A549 (cell line): ENCODE measurements around the gene CERS6. TPM values are rescaled to one million over a fixed set of nuclear protein-coding genes. Genes with fewer than 3 reads are reported as not detected.

Experiments used
- ATAC-seq, 2 experiments: fragments of 200-7000 bp in 1 of 2; fragments of >200 bp in 1 of 2; cut with Nextera tagmentation in 1 of 2; cut with Tn5 transposase in 1 of 2; 3 replicates each; pipeline versions ENCODE4 v1.8.0 to v1.9.1; 2018 to 2020; ENCODE audit warnings: mild to moderate bottlenecking in 1 of 2, moderate library complexity in 1 of 2
- CTCF ChIA-PET: fragments of 300-600 bp; sonication (Branson Sonifier 250); formaldehyde crosslinking; extraction: SDS; loops from one replicate; lab custom pipeline; 2021; ENCODE audit warnings: antibody characterized with exemption, inconsistent platforms; lab: Yijun Ruan, JAX
- POLR2A ChIA-PET: fragments of 350-600 bp; formaldehyde crosslinking; extraction: SDS; loops from one replicate; lab custom pipeline; 2021; ENCODE audit warnings: antibody characterized with exemption, inconsistent platforms; lab: Yijun Ruan, JAX
- DNase-seq, 2 experiments: peaks; one replicate each; pipeline versions ENCODE4 v3.0.0 to v3.0.0-alpha.2; 2011 to 2016; ENCODE audit warnings: low read depth in 1 of 2, low spot score in 1 of 2
- FAIRE-seq: peaks from 2 replicates; lab custom pipeline; 2011; peaks lifted over from hg19 to GRCh38; lab: Jason Lieb, UNC
- H3K27ac ChIP-seq, 2 experiments: fragments of >200 bp; sonication (Bioruptor Twin); formaldehyde crosslinking; 3 replicates each; pipeline ENCODE4 v1.5.1; 2016 to 2017
- H3K4me1 ChIP-seq: fragments of >200 bp; sonication (Bioruptor Twin); formaldehyde crosslinking; 3 replicates; pipeline ENCODE4 v1.6.1; 2016
- H3K4me2 ChIP-seq: fragments of >200 bp; sonication (Bioruptor Twin); formaldehyde crosslinking; 3 replicates; pipeline ENCODE4 v1.6.1; 2016
- H3K4me3 ChIP-seq: fragments of >200 bp; sonication (Bioruptor Twin); formaldehyde crosslinking; 3 replicates; pipeline ENCODE4 v1.5.1; 2016
- H3K9me3 ChIP-seq: fragments of >200 bp; sonication (Bioruptor Twin); formaldehyde crosslinking; 3 replicates; pipeline ENCODE4 v1.6.1; 2016
- CBX2 ChIP-seq: fragments of 200-600 bp; sonication (generic); IDR thresholded peaks from 2 replicates; pipeline ENCODE4 v1.6.1; 2016; ENCODE audit warnings: low read depth, mild to moderate bottlenecking, borderline replicate concordance
- CHD4 ChIP-seq: fragments of 200-600 bp; sonication (generic); IDR thresholded peaks from 2 replicates; pipeline ENCODE4 v1.6.1; 2016; ENCODE audit warnings: antibody characterized with exemption, mild to moderate bottlenecking, borderline replicate concordance
- E2F6 ChIP-seq: IDR thresholded peaks from 2 replicates; pipeline ENCODE4 v1.6.1; 2012; ENCODE audit warnings: low read depth, borderline replicate concordance
- EHMT2 ChIP-seq: fragments of 200-600 bp; sonication (generic); IDR thresholded peaks from 2 replicates; pipeline ENCODE4 v1.6.1; 2016; ENCODE audit warnings: antibody characterized with exemption, low read depth, mild to moderate bottlenecking, moderate library complexity
- ELK1 ChIP-seq: fragments of 150-350 bp; IDR thresholded peaks from 2 replicates; pipeline ENCODE4 v1.6.1; 2014; ENCODE audit warnings: low read depth, mild to moderate bottlenecking, low read length
- EP300 ChIP-seq, 2 experiments: fragments of >200 bp; sonication (Bioruptor Twin); formaldehyde crosslinking; IDR thresholded peaks; 2 replicates in 1 of 2; 3 replicates in 1 of 2; pipeline ENCODE4 v1.6.1; 2016 to 2017
- FOSB ChIP-seq: fragments of 250-450 bp; sonication (Bioruptor Pico); IDR thresholded peaks from 2 replicates; pipeline ENCODE4 v1.5.0; 2020; ENCODE audit warnings: mild to moderate bottlenecking, moderate library complexity
- FOSL2 ChIP-seq, 2 experiments: fragments of 450-650 bp in 1 of 2; fragments of >200 bp in 1 of 2; sonication (Bioruptor Twin) in 1 of 2; formaldehyde crosslinking; IDR thresholded peaks; 2 replicates each; pipeline versions ENCODE4 v1.5.0 to v1.6.1; 2016 to 2020; ENCODE audit warnings: mild to moderate bottlenecking in 1 of 2, moderate library complexity in 1 of 2
- FOXS1 ChIP-seq: fragments of 250-450 bp; sonication (Bioruptor Pico); IDR thresholded peaks from 2 replicates; pipeline ENCODE4 v1.5.0; 2020; ENCODE audit warnings: mild to moderate bottlenecking, moderate library complexity
- GATA3 ChIP-seq: IDR thresholded peaks from 2 replicates; pipeline ENCODE4 v1.6.1; 2012; ENCODE audit warnings: borderline replicate concordance
- HOXA7 ChIP-seq: fragments of 250-450 bp; sonication (Bioruptor Pico); IDR thresholded peaks from 2 replicates; pipeline ENCODE4 v1.5.0; 2020; ENCODE audit warnings: mild to moderate bottlenecking, moderate library complexity
- HOXB13 ChIP-seq: fragments of 250-450 bp; sonication (Bioruptor Pico); IDR thresholded peaks from 2 replicates; pipeline ENCODE4 v1.5.0; 2020; ENCODE audit warnings: low read depth, mild to moderate bottlenecking, moderate library complexity
- HOXB5 ChIP-seq: fragments of 250-450 bp; sonication (Bioruptor Pico); IDR thresholded peaks from 2 replicates; pipeline ENCODE4 v1.5.0; 2020; ENCODE audit warnings: mild to moderate bottlenecking, moderate library complexity
- JUNB ChIP-seq: fragments of >200 bp; sonication (Bioruptor Twin); formaldehyde crosslinking; IDR thresholded peaks from 2 replicates; pipeline ENCODE4 v1.6.1; 2016
- KDM1A ChIP-seq: fragments of 200-600 bp; sonication (generic); IDR thresholded peaks from 2 replicates; pipeline ENCODE4 v1.6.1; 2016; ENCODE audit warnings: low read depth, mild to moderate bottlenecking
- KDM5A ChIP-seq: fragments of 200-600 bp; sonication (generic); IDR thresholded peaks from 2 replicates; pipeline ENCODE4 v1.6.1; 2016; ENCODE audit warnings: antibody characterized with exemption, mild to moderate bottlenecking
- NPAS2 ChIP-seq: fragments of 250-450 bp; sonication (Bioruptor Pico); IDR thresholded peaks from 2 replicates; pipeline ENCODE4 v1.8.0; 2022; ENCODE audit warnings: mild to moderate bottlenecking, moderate library complexity, borderline replicate concordance
- NR3C1 ChIP-seq: fragments of >200 bp; sonication (Bioruptor Twin); formaldehyde crosslinking; IDR thresholded peaks from 3 replicates; pipeline ENCODE4 v1.6.1; 2017
- POLR2A ChIP-seq: IDR thresholded peaks from 2 replicates; pipeline ENCODE4 v1.6.1; 2012; ENCODE audit warnings: mild to moderate bottlenecking, low read length
- POLR2AphosphoS2 ChIP-seq: conservative IDR thresholded peaks from 2 replicates; pipeline ENCODE4 v1.6.1; 2012; ENCODE audit warnings: low read length, improper control_type of control experiment, inconsistent platforms
- RAD21 ChIP-seq, 2 experiments: fragments of >200 bp in 1 of 2; sonication (Bioruptor Twin) in 1 of 2; formaldehyde crosslinking in 1 of 2; IDR thresholded peaks in 1 of 2; conservative IDR thresholded peaks in 1 of 2; 2 replicates in 1 of 2; 3 replicates in 1 of 2; pipeline ENCODE4 v1.6.1; 2012 to 2018; ENCODE audit warnings: inconsistent platforms in 1 of 2
- RARB ChIP-seq: fragments of 250-450 bp; sonication (Bioruptor Pico); IDR thresholded peaks from 2 replicates; pipeline ENCODE4 v1.8.0; 2021; ENCODE audit warnings: mild to moderate bottlenecking, moderate library complexity
- TP53 ChIP-seq: fragments of 250-450 bp; sonication (Bioruptor Pico); IDR thresholded peaks from 2 replicates; pipeline ENCODE4 v1.5.0; 2021; ENCODE audit warnings: mild to moderate bottlenecking, moderate library complexity
- ZSCAN20 ChIP-seq: fragments of 250-450 bp; sonication (Bioruptor Pico); IDR thresholded peaks from 2 replicates; pipeline ENCODE4 v1.8.0; 2022; ENCODE audit warnings: mild to moderate bottlenecking, moderate library complexity
- WGBS: methylation state at CpG from one replicate; pipeline ENCODE4 v1.1.6; 2017; ENCODE audit errors: missing lambda C conversion rate; 5-methylcytosine and 5-hydroxymethylcytosine counted together
- polyA plus RNA-seq, 4 experiments: library from polyadenylated mRNA; depleted of rRNA in 3 of 4; stranded (reverse); fragments of >200 nt; fragmentation: RNase III in 1 of 4; extraction: RNeasy Plus Mini Kit Qiagen cat#74134 plus additional on column Dnase treatment in 1 of 4; gene quantifications; 2 replicates in 3 of 4; 3 replicates in 1 of 4; pipeline ENCODE4 v1.2.3, GENCODE V29; 2011 to 2017
- TF ChIP-seq, protein P1 (sequence below): fragments of >200 bp; sonication (Bioruptor Twin); formaldehyde crosslinking; IDR thresholded peaks from 2 replicates; pipeline ENCODE4 v1.6.1; 2016
- TF ChIP-seq, protein P2 (sequence below): fragments of >200 bp; sonication (Bioruptor Twin); formaldehyde crosslinking; IDR thresholded peaks from 3 replicates; pipeline ENCODE4 v1.5.1; 2016
- TF ChIP-seq, protein P3 (sequence below): fragments of 250-450 bp; sonication (Bioruptor Pico); IDR thresholded peaks from 2 replicates; pipeline ENCODE4 v1.5.0; 2021; ENCODE audit warnings: mild to moderate bottlenecking, moderate library complexity, borderline replicate concordance

Gene CERS6
- polyA plus RNA-seq, 2 of the 4 experiments (the other 2 are of a cell fraction), result 12.0 to 16.9 TPM

DNA sequence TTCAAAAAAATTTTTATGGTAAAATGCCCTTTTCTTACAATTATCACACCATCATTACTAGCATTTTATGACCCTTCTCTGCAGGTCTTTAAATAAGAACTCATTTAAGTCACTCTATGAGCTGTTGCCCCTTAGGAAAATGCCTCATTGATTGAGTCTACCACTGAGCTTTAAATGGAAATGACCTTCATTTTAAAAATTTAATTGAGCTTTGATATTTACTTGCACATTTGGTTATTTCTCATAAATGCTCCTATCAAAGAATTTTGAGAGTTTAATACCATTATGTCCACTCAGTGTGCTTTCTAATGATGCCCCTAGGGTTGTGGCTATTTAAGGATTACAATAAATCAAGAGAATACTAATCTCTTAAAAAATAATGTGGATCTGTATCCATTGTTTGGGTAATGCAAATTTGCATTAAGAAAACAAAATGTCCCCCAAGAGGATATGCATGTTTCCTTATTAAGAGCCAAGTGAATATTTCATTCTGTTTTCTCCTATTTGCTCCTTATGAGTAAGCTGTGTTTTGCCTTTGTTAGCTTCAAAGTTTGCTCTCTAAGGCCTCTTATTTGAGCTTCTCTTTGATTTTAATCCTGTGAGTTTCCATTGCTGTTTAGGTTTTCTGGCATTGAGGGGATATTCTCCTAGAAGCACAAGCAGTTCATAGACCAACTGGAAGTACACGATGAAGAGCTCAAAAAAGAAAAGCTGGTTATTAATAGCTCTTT is 69.8 kb downstream of the CERS6 start:
- WGBS, result 85% methylated on average over 1 of the region's 1 CpG
- H3K9me3 ChIP-seq, result no peaks in the 10 kb centered on the region
- no peak overlapping the region for H3K4me2 ChIP-seq
- CTCF ChIA-PET, result interaction anchor here (1.0 to 1.9 kb wide), 3 partner anchors 9 to 233 kb away, joined by 3 to 7 read pairs (median 3); no protein-coding TSS in a partner anchor
- DNase-seq, result no peak
- no peak overlapping the region for H3K4me3 ChIP-seq
- TF ChIP-seq NPAS2 (no peak), KDM5A (no peak), NR3C1 (no peak), POLR2A (no peak), JUNB (no peak), EP300 (IDR thresholded peaks at IDR 0.05) (no peak), EHMT2 (no peak), HOXB5 (no peak), FOSL2 (IDR thresholded peaks at IDR 0.05) (no peak), FOSL2 (CRISPR knock-in tag; IDR thresholded peaks at IDR 0.05) (no peak), HOXA7 (no peak), POLR2AphosphoS2 (no peak), GATA3 (no peak)
- TF ChIP-seq, protein P1, sequence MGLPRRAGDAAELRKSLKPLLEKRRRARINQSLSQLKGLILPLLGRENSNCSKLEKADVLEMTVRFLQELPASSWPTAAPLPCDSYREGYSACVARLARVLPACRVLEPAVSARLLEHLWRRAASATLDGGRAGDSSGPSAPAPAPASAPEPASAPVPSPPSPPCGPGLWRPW, result no peak
- TF ChIP-seq, all 56 proteins: peak for 0
- POLR2A ChIA-PET, result no interaction called here
- no peak for FAIRE-seq
- ATAC-seq, result no peak
- H3K27ac ChIP-seq, result no peak overlapping the region
- H3K4me1 ChIP-seq, result peaks cover 46% of the 10 kb centered on the region

DNA sequence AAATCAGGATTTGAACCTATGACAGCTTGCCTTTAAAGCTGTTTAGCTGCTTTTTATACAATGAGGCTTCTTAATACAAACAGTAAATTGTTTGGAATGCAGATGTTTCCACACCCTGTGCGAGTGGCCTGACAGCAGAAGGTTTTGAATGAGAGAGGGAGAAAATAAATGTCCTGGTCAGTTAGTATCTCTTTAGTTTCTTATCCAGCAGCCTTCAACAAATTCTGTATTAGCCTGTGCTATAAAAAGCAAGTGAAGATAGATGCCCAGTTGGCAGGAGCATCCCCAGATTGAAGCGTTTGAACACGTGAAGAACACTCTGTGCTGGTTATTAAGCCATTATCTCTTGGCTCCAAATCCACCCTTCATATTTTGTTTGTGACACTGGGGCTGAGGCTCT is 70.6 kb downstream of the CERS6 start:
- Histone ChIP-seq H3K4me3 (no peak overlapping the region), H3K4me2 (no peak overlapping the region), H3K4me1 (peaks cover 44% of the 10 kb centered on the region; the same call in 2 of the 3 replicates), H3K9me3 (no peaks in the 10 kb centered on the region), H3K27ac (no peak overlapping the region)
- TF ChIP-seq FOSL2 (IDR thresholded peaks at IDR 0.05) (no peak), FOSL2 (CRISPR knock-in tag; IDR thresholded peaks at IDR 0.05) (no peak), TP53 (CRISPR knock-in tag) (no peak), FOXS1 (CRISPR knock-in tag) (no peak), EHMT2 (no peak), ELK1 (no peak), RAD21 (conservative IDR thresholded peaks at IDR 0.05 in 1 of 2, IDR thresholded peaks at IDR 0.05 in 1 of 2) (no peak), E2F6 (no peak), CHD4 (no peak), RARB (CRISPR knock-in tag) (no peak), GATA3 (no peak), KDM1A (no peak), HOXB13 (CRISPR knock-in tag) (no peak), ZSCAN20 (no peak), JUNB (no peak), CBX2 (no peak), FOSB (no peak)
- TF ChIP-seq, protein P2, sequence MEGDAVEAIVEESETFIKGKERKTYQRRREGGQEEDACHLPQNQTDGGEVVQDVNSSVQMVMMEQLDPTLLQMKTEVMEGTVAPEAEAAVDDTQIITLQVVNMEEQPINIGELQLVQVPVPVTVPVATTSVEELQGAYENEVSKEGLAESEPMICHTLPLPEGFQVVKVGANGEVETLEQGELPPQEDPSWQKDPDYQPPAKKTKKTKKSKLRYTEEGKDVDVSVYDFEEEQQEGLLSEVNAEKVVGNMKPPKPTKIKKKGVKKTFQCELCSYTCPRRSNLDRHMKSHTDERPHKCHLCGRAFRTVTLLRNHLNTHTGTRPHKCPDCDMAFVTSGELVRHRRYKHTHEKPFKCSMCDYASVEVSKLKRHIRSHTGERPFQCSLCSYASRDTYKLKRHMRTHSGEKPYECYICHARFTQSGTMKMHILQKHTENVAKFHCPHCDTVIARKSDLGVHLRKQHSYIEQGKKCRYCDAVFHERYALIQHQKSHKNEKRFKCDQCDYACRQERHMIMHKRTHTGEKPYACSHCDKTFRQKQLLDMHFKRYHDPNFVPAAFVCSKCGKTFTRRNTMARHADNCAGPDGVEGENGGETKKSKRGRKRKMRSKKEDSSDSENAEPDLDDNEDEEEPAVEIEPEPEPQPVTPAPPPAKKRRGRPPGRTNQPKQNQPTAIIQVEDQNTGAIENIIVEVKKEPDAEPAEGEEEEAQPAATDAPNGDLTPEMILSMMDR, result no peak
- TF ChIP-seq, protein P3, sequence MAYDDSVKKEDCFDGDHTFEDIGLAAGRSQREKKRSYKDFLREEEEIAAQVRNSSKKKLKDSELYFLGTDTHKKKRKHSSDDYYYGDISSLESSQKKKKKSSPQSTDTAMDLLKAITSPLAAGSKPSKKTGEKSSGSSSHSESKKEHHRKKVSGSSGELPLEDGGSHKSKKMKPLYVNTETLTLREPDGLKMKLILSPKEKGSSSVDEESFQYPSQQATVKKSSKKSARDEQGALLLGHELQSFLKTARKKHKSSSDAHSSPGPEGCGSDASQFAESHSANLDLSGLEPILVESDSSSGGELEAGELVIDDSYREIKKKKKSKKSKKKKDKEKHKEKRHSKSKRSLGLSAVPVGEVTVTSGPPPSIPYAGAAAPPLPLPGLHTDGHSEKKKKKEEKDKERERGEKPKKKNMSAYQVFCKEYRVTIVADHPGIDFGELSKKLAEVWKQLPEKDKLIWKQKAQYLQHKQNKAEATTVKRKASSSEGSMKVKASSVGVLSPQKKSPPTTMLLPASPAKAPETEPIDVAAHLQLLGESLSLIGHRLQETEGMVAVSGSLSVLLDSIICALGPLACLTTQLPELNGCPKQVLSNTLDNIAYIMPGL (CRISPR knock-in tag), result no peak
- TF ChIP-seq, protein P1, result no peak
- WGBS, result 93% methylated on average over 3 of the region's 3 CpGs
- FAIRE-seq (no peak), DNase-seq (no peak), ATAC-seq (no peak)
- CTCF ChIA-PET, result interaction anchor here (1.0 to 1.9 kb wide), 2 partner anchors 10 to 12 kb away, joined by 3 to 7 read pairs; no protein-coding TSS in a partner anchor
- POLR2A ChIA-PET, result no interaction called here
